K562 (cell line): ENCODE measurements around the gene PDZD8. TPM values are rescaled to one million over a fixed set of nuclear protein-coding genes. Genes with fewer than 3 reads are reported as not detected.

Experiments
- ATAC-seq: fragments of 200-7000 bp; cut with Tn5 transposase; 3 replicates; pipeline ENCODE4 v1.9.1; 2020; ENCODE audit warnings: moderate library complexity
- Bru-seq: library from RNA; stranded (reverse); fragments of 400-500 nt; gene quantifications from one replicate; lab custom pipeline; 2021; lab: Mats Ljungman, UMichigan
- BruChase-seq, 2 experiments: library from RNA; stranded (reverse); fragments of 400-500 nt; gene quantifications; one replicate each; lab custom pipeline; 2021; lab: Mats Ljungman, UMichigan
- BruUV-seq: library from RNA; stranded (reverse); fragments of 400-500 nt; replicated peaks from 2 replicates; lab custom pipeline; 2021; lab: Mats Ljungman, UMichigan
- CTCF ChIA-PET: fragments of 300-600 bp; formaldehyde crosslinking; extraction: SDS; loops from one replicate; lab custom pipeline; 2021; ENCODE audit warnings: low intra/inter-chr PET ratio; lab: Yijun Ruan, JAX
- POLR2A ChIA-PET: fragments of 300-600, 350-650 bp; sonication (Branson Sonifier 250); formaldehyde crosslinking; extraction: SDS; loops from one replicate; lab custom pipeline; 2021; ENCODE audit warnings: antibody characterized with exemption, inconsistent platforms; lab: Yijun Ruan, JAX
- DNase-seq, 4 experiments: peaks; one replicate each; pipeline versions ENCODE4 v3.0.0 to v3.0.0-alpha.2; 2011 to 2018; ENCODE audit warnings: low spot score in 3 of 4, mixed read lengths in 3 of 4; ENCODE audit errors: extremely low read depth in 1 of 4
- FAIRE-seq: peaks from 2 replicates; lab custom pipeline; 2011; peaks lifted over from hg19 to GRCh38; lab: Jason Lieb, UNC
- H2AFZ ChIP-seq: 2 replicates; pipeline ENCODE4 v1.6.0; 2011; ENCODE audit warnings: low read depth, low read length, control low read depth, inconsistent platforms
- H3K27ac ChIP-seq: fragments of 200-600 bp; 3 replicates; pipeline ENCODE4 v1.8.0; 2011; ENCODE audit warnings: low read depth, mild to moderate bottlenecking, control low read depth, inconsistent platforms, low read length, moderate library complexity, mixed read lengths; ENCODE audit errors: extremely low read depth
- H3K27me3 ChIP-seq, 2 experiments: fragments of 300-600 bp in 1 of 2; 2 replicates in 1 of 2; 3 replicates in 1 of 2; pipeline versions ENCODE4 v1.6.0 to v1.8.0; 2011; ENCODE audit warnings: inconsistent platforms in 2 of 2, low read length in 2 of 2, mild to moderate bottlenecking in 1 of 2, mixed read lengths in 1 of 2, moderate library complexity in 1 of 2; ENCODE audit not compliant: control insufficient read depth in 2 of 2, insufficient read depth in 2 of 2
- H3K36me3 ChIP-seq: fragments of 300-600 bp; 3 replicates; pipeline ENCODE4 v1.8.0; 2011; ENCODE audit warnings: mild to moderate bottlenecking, low read length, inconsistent platforms; ENCODE audit not compliant: control insufficient read depth, insufficient read depth
- H3K4me1 ChIP-seq, 2 experiments: fragments of 200-600 bp in 1 of 2; replicated peaks in 1 of 2; 2 replicates in 1 of 2; 3 replicates in 1 of 2; pipeline versions ENCODE4 v1.5.1 to v1.8.0; 2011; ENCODE audit warnings: inconsistent platforms in 2 of 2, low read length in 2 of 2, mild to moderate bottlenecking in 1 of 2, mixed read lengths in 1 of 2, moderate library complexity in 1 of 2; ENCODE audit not compliant: control insufficient read depth in 2 of 2, insufficient read depth in 2 of 2
- H3K4me2 ChIP-seq: 2 replicates; pipeline ENCODE4 v1.6.1; 2011; ENCODE audit warnings: low read length, control low read depth, inconsistent platforms, mixed read lengths; ENCODE audit not compliant: insufficient read depth
- H3K4me3 ChIP-seq: fragments of 200-600 bp; sonication (generic), shearing (Covaris generic); 2 replicates; pipeline ENCODE4 v1.5.1; 2016; ENCODE audit warnings: control low read depth, inconsistent platforms
- H3K79me2 ChIP-seq: fragments of 200-600 bp; 3 replicates; pipeline ENCODE4 v1.8.0; 2011; ENCODE audit warnings: low read length, inconsistent platforms; ENCODE audit not compliant: control insufficient read depth, insufficient read depth
- H3K9ac ChIP-seq, 2 experiments: 2 replicates each; pipeline versions ENCODE4 v1.6.0 to v1.6.1; 2011; ENCODE audit warnings: low read depth in 2 of 2, low read length in 2 of 2, control low read depth in 1 of 2, inconsistent platforms in 1 of 2, mild to moderate bottlenecking in 1 of 2, mixed read lengths in 1 of 2; ENCODE audit not compliant: insufficient read depth in 1 of 2
- H3K9me1 ChIP-seq: one replicate; pipeline ENCODE4 v1.6.0; 2011; ENCODE audit warnings: inconsistent platforms, mild to moderate bottlenecking, low read length, moderate library complexity; ENCODE audit not compliant: control insufficient read depth, insufficient read depth
- H3K9me3 ChIP-seq: replicated peaks from 2 replicates; pipeline ENCODE4 v1.5.1; 2011; ENCODE audit warnings: low read depth, low read length, inconsistent platforms; ENCODE audit not compliant: control insufficient read depth, insufficient read depth
- H4K20me1 ChIP-seq: replicated peaks from 2 replicates; pipeline ENCODE4 v1.6.1; 2011; ENCODE audit warnings: low read length, inconsistent platforms, mixed read lengths; ENCODE audit not compliant: control insufficient read depth, insufficient read depth
- BCOR ChIP-seq: fragments of 450-650 bp; IDR thresholded peaks from 2 replicates; pipeline ENCODE4 v1.6.1; 2016
- CEBPZ ChIP-seq: fragments of 150-350 bp; IDR thresholded peaks from 2 replicates; pipeline ENCODE4 v1.6.1; 2014; ENCODE audit warnings: low read depth, mild to moderate bottlenecking, low read length, borderline replicate concordance
- EGR1 ChIP-seq: fragments of 450-650 bp; conservative IDR thresholded peaks from 2 replicates; pipeline ENCODE4 v1.6.1; 2017; ENCODE audit warnings: mild to moderate bottlenecking
- EWSR1 ChIP-seq: fragments of 450-650 bp; IDR thresholded peaks from 2 replicates; pipeline ENCODE4 v1.6.1; 2018; ENCODE audit warnings: borderline replicate concordance, mild to moderate bottlenecking, low read depth, moderate library complexity; ENCODE audit not compliant: partially characterized antibody
- FOSL1 ChIP-seq: fragments of 200-800 bp; sonication (Bioruptor generic); conservative IDR thresholded peaks from 2 replicates; pipeline ENCODE4 v1.6.1; 2016; ENCODE audit warnings: missing genetic modification characterization, missing compliant biosample characterization
- HES1 ChIP-seq: fragments of 450-650 bp; IDR thresholded peaks from 2 replicates; pipeline ENCODE4 v1.6.1; 2016; ENCODE audit warnings: low read depth, mild to moderate bottlenecking, moderate library complexity
- HOXB6 ChIP-seq: fragments of 250-450 bp; sonication (Bioruptor Pico); IDR thresholded peaks from 2 replicates; pipeline ENCODE4 v1.5.1; 2022; ENCODE audit warnings: mild to moderate bottlenecking, borderline replicate concordance
- MNT ChIP-seq, 2 experiments: fragments of 450-650 bp; conservative IDR thresholded peaks; 2 replicates each; pipeline ENCODE4 v1.6.1; 2017; ENCODE audit warnings: mild to moderate bottlenecking in 2 of 2, moderate library complexity in 2 of 2
- POLR2A ChIP-seq: fragments of 450-650 bp; conservative IDR thresholded peaks from 2 replicates; pipeline ENCODE4 v1.6.1; 2016
- WGBS: fragments of 100-300 bp; shearing (Covaris generic); methylation state at CpG from one replicate; pipeline ENCODE4 v1.1.6; 2016; ENCODE audit warnings: low coverage, mixed read lengths; ENCODE audit not compliant: insufficient coverage; ENCODE audit errors: missing lambda C conversion rate; 5-methylcytosine and 5-hydroxymethylcytosine counted together
- in situ Hi-C: fragments of 300-500 bp; cut with MboI; formaldehyde crosslinking; loops from 4 replicates; pipeline ENCODE4 v1.15.0; 2018; ENCODE audit warnings: inconsistent platforms, mixed read lengths
- intact Hi-C: fragments of 100-400 bp; cut with micrococcal nuclease; formaldehyde crosslinking; loops from 2 replicates; pipeline ENCODE4 v1.14.2; 2022
- long read RNA-seq, 3 experiments: library from polyadenylated mRNA in 2 of 3; library from RNA in 1 of 3; unstranded in 2 of 3; stranded (forward) in 1 of 3; transcript quantifications; one replicate each; pipeline ENCODE4 v2.0.0, GENCODE V29; 2019 to 2022
- polyA minus RNA-seq, 3 experiments: library from RNA; depleted of rRNA, polyadenylated mRNA; stranded (reverse); fragments of >200 nt; gene quantifications; 2 replicates each; pipeline ENCODE4 v1.2.3, GENCODE V29; 2011
- polyA plus RNA-seq, 8 experiments: library from polyadenylated mRNA; depleted of rRNA in 4 of 8; stranded (reverse) in 5 of 8; unstranded in 3 of 8; fragments of >200 nt; fragmentation: Nextera tagmentation in 2 of 8; fragmentation: Illumina TruSeq in 1 of 8; extraction: Ambion mirVana in 2 of 8; extraction: Trizol in 1 of 8; gene quantifications; 2 replicates each; pipeline versions ENCODE4 v1.2.1 to v1.2.3, GENCODE V29; 2011 to 2014; ENCODE audit warnings: inconsistent platforms in 1 of 8, missing spikeins in 1 of 8
- total RNA-seq, 7 experiments: library from RNA; depleted of rRNA in 6 of 7; stranded (reverse); fragments of >200 nt in 6 of 7; fragmentation: Illumina TruSeq in 2 of 7; extraction: Trizol in 2 of 7; gene quantifications; 2 replicates each; pipeline versions ENCODE4 v1.2.1 to v1.2.3, GENCODE V29; 2011 to 2021; ENCODE audit warnings: low replicate concordance in 1 of 7

PDZD8 gene
- total RNA-seq (2011; cell fraction: chromatin; rRNA removed; ENCODE audit: low replicate concordance): 26.6 and 71.2 TPM in 2 replicates
- 29.4 and 37.0 TPM in 2 replicates for total RNA-seq (2011; cell fraction: nucleolus; rRNA removed)
- total RNA-seq (2011; cell fraction: nucleoplasm; rRNA removed): 56.0 and 86.6 TPM in 2 replicates
- 15.5 and 18.8 TPM in 2 replicates for total RNA-seq (2014; rRNA removed)
- total RNA-seq (2014; rRNA removed; fragmentation: Illumina TruSeq; extraction: Trizol): 53.4 and 60.6 TPM in 2 replicates
- total RNA-seq (2015; rRNA removed; fragmentation: Illumina TruSeq; extraction: Trizol): 35.0 and 36.8 TPM in 2 replicates
- 46.8 and 49.4 TPM in 2 replicates for total RNA-seq (2021)
- 32.3 and 41.9 TPM in 2 replicates for polyA plus RNA-seq (2011; rRNA removed)
- polyA plus RNA-seq (2011; cell fraction: cytosol; rRNA removed): 8.0 and 17.4 TPM in 2 replicates
- polyA plus RNA-seq (2011; cell fraction: nucleus; rRNA removed): 10.7 and 14.0 TPM in 2 replicates
- polyA plus RNA-seq (2012): 19.7 and 19.8 TPM in 2 replicates
- polyA plus RNA-seq (2014; fragmentation: Illumina TruSeq; extraction: Trizol): 45.2 and 52.5 TPM in 2 replicates
- 1 to 10 TPM; 5.5 to 5.9 TPM for polyA plus RNA-seq (2014; fragmentation: Nextera tagmentation; extraction: Ambion mirVana)
- polyA plus RNA-seq (2014; rRNA removed): 16.7 and 19.8 TPM in 2 replicates
- 147 and 155 TPM in 2 replicates for polyA minus RNA-seq (2011; rRNA and poly(A)+ RNA removed)
- polyA minus RNA-seq (2011; cell fraction: cytosol; rRNA and poly(A)+ RNA removed): 51.4 and 65.1 TPM in 2 replicates
- polyA minus RNA-seq (2011; cell fraction: nucleus; rRNA and poly(A)+ RNA removed): 16.8 and 31.1 TPM in 2 replicates
- Bru-seq, nascent RNA: percentile 93 among the genes with signal in this experiment
- BruChase-seq, experiment 1, labeled RNA remaining after a 2-hour chase: percentile 87 among the genes with signal in this experiment
- percentile 87 among the genes with signal in this experiment for BruChase-seq, experiment 2, labeled RNA remaining after a 6-hour chase
- long read RNA-seq, experiment 1, full-length matches to known transcripts: 122 of 213 reads
- long read RNA-seq, experiment 1, partial matches to known transcripts: 4 of 213 reads
- long read RNA-seq, experiment 1, other reads (novel, unspliced or antisense): 87 of 213 reads
- long read RNA-seq, experiment 2, full-length matches to known transcripts: 5 of 30 reads
- long read RNA-seq, experiment 2, partial matches to known transcripts: 0 of 30 reads
- long read RNA-seq, experiment 2, other reads (novel, unspliced or antisense): 25 of 30 reads
- long read RNA-seq, experiment 3, full-length matches to known transcripts: 2 of 9 reads
- long read RNA-seq, experiment 3, partial matches to known transcripts: 4 of 9 reads
- long read RNA-seq, experiment 3, other reads (novel, unspliced or antisense): 3 of 9 reads

- Histone ChIP-seq H3K36me3 (peaks cover 13% of the 10 kb centered on the region; the same call in 2 of the 3 replicates), H3K27me3 (no peaks in the 10 kb centered on the region), H3K4me1 (peaks cover 13 to 30% of the 10 kb centered on the region in 2 experiments; a peak in 4 of 5 replicates), H4K20me1 (peaks cover 16% of the 10 kb centered on the region), H3K9me1 (no peaks in the 10 kb centered on the region), H3K9me3 (no peaks in the 10 kb centered on the region; the same call in 1 of the 2 replicates), H2AFZ (peak within 1 kb of the TSS; percentile 93), H3K9ac (peak within 1 kb of the TSS; percentile 76 to 99), H3K4me3 (peak within 1 kb of the TSS; percentile 92), H3K4me2 (peak within 1 kb of the TSS; percentile 89), H3K79me2 (peaks cover 56% of the 10 kb centered on the region), H3K27ac (peak within 1 kb of the TSS; percentile 83)
- ATAC-seq: peak; percentile 77
- POLR2A ChIA-PET: interaction anchor here (1.0 kb wide), 1 partner anchor 33 kb away, joined by 3 read pairs; no protein-coding TSS in a partner anchor
- in situ Hi-C loops: no loop called here
- peak; percentile 88 to 92 (median 88) for DNase-seq
- CTCF ChIA-PET: no interaction called here
- peak; percentile 69 for FAIRE-seq
- BruUV-seq: no TSS peak
- WGBS: under 1% methylated on average over 23 of the region's 103 CpGs
- intact Hi-C loops: loop anchor here (2.0 to 5.0 kb wide), 2 partner anchors 33 to 52 kb away; no protein-coding TSS in a partner anchor
- 0 out of 2 replicates have a peak, but pooled peaks have one; percentile 10 for TF ChIP-seq FOSL1 (tag)
- TF ChIP-seq EWSR1: no peak
- no peak for TF ChIP-seq BCOR
- TF ChIP-seq CEBPZ: no peak
- peak; percentile 81 to 88 for TF ChIP-seq MNT (conservative IDR thresholded peaks at IDR 0.05)
- TF ChIP-seq POLR2A: peak; percentile 71
- peak; percentile 49; the same call in 1 of the 2 replicates for TF ChIP-seq HES1
- TF ChIP-seq EGR1: peak; percentile 30; the same call in 1 of the 2 replicates
- TF ChIP-seq HOXB6 (CRISPR knock-in tag): no peak
Measured at GRCh38 chr10:117375360-117376178, at the start of gene PDZD8. Gene PDZD8, minus strand, starts transcription at chr10:117375440. Its CDS starts 213 bp downstream, at chr10:117375227.
